Transverse colon (tissue), 4 donors: ENCODE results near the gene NFAM1. TPM values are rescaled to one million over a fixed set of nuclear protein-coding genes. Genes with fewer than 3 reads are reported as not detected.

Source experiments
- DNase-seq: peaks from one replicate; pipeline ENCODE4 v3.0.0-alpha.2; 2019
- H3K27ac ChIP-seq, 4 donors: fragments of 200-600 bp; sonication (generic); 2 replicates each; pipeline ENCODE4 v1.5.1; 2016 to 2018; ENCODE audit warnings: inconsistent platforms in 4 of 4
- H3K27me3 ChIP-seq: fragments of 200-600 bp; sonication (generic); 2 replicates; pipeline ENCODE4 v1.5.1; 2017; ENCODE audit warnings: inconsistent platforms
- H3K36me3 ChIP-seq, 4 donors: fragments of 200-600 bp; sonication (generic); 2 replicates each; pipeline ENCODE4 v1.5.1; 2017 to 2019; ENCODE audit warnings: inconsistent platforms in 4 of 4
- H3K4me1 ChIP-seq, 4 donors: fragments of 200-600 bp; sonication (generic); 2 replicates each; pipeline ENCODE4 v1.5.1; 2017 to 2020; ENCODE audit warnings: inconsistent platforms in 4 of 4
- H3K4me3 ChIP-seq, 4 donors: fragments of 200-600 bp; sonication (generic); 1 replicate in 1 of 4; 2 replicates in 3 of 4; pipeline versions ENCODE4 v1.5.1 to v1.6.1; 2017 to 2019; ENCODE audit warnings: inconsistent platforms in 4 of 4
- H3K9me3 ChIP-seq, 2 donors: fragments of 200-600 bp; sonication (generic); 2 replicates each; pipeline ENCODE4 v1.5.1; 2017 to 2019; ENCODE audit warnings: inconsistent platforms in 2 of 2
- EP300 ChIP-seq: sonication (generic); formaldehyde crosslinking; IDR thresholded peaks from one replicate; pipeline ENCODE4 v1.6.1; 2017; ENCODE audit warnings: antibody characterized with exemption, low read depth
- POLR2A ChIP-seq: fragments of 450-650 bp; IDR thresholded peaks from one replicate; pipeline ENCODE4 v1.6.1; 2016; ENCODE audit warnings: antibody characterized with exemption, mild to moderate bottlenecking, moderate library complexity
- POLR2AphosphoS5 ChIP-seq, 3 donors: sonication (generic); formaldehyde crosslinking; IDR thresholded peaks; one replicate each; pipeline ENCODE4 v1.6.1; 2016; ENCODE audit warnings: antibody characterized with exemption in 3 of 3
- WGBS, 2 donors: methylation state at CpG; one replicate each; pipeline ENCODE4 v1.1.5; 2018; ENCODE audit warnings: low coverage in 1 of 2; 5-methylcytosine and 5-hydroxymethylcytosine counted together
- in situ Hi-C, 4 donors: fragments of 200-750 bp; cut with MboI; loops; one replicate each; pipeline versions ENCODE4 v1.15.0 to v1.15.1; 2017; ENCODE audit warnings: low sequenced_read_pairs in 3 of 4, low pct_ligation_motif_present in 1 of 4, low pct_unique_long_range_greater_than_20kb in 1 of 4
- intact Hi-C: fragments of 100-400 bp; cut with DNase I; formaldehyde crosslinking; loops from one replicate; pipeline ENCODE4 v1.15.1; 2023; ENCODE audit warnings: low total_unique reads
- total RNA-seq, 4 donors: library from RNA; depleted of rRNA; stranded (reverse); fragments of >200 nt; gene quantifications; one replicate each; pipeline ENCODE4 v1.1.0, GENCODE V29; 2016
- TF ChIP-seq, protein P1 (sequence below), 5 experiments: fragments of 200-600 bp in 3 of 5; fragments of 450-650 bp in 2 of 5; sonication (generic) in 3 of 5; IDR thresholded peaks; 1 replicate in 2 of 5; 2 replicates in 3 of 5; pipeline ENCODE4 v1.5.1; 2016 to 2017; ENCODE audit warnings: antibody characterized with exemption in 5 of 5, inconsistent platforms in 3 of 5, mild to moderate bottlenecking in 2 of 5, moderate library complexity in 1 of 5

NFAM1 gene
- total RNA-seq, 4 donors from 2014 or later: 1.1 to 1.4 TPM; not detected in 2

DNA sequence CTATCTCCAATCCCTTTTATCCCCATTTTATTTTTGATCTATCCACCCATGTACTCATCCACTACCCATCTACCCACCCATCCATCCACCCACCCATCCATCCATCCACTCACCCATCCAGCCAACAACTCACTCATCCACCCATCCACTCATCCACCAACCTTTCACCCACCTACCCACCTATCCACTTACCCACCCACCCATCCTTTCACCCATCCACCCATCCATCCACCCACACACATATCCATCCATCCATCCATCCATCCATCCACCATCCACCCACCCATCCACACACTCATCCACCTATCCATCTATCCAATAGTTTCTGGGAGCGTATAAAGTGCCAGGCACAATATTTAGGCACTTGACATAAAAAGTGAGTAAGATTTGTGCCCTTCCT, 39.2 kb upstream of the NFAM1 start:
- in situ Hi-C loops: no loop called here
- WGBS, 2 donors: 91 to 100% methylated on average over 1 of the region's 1 CpG
- no peak for TF ChIP-seq EP300
- TF ChIP-seq, protein P1, sequence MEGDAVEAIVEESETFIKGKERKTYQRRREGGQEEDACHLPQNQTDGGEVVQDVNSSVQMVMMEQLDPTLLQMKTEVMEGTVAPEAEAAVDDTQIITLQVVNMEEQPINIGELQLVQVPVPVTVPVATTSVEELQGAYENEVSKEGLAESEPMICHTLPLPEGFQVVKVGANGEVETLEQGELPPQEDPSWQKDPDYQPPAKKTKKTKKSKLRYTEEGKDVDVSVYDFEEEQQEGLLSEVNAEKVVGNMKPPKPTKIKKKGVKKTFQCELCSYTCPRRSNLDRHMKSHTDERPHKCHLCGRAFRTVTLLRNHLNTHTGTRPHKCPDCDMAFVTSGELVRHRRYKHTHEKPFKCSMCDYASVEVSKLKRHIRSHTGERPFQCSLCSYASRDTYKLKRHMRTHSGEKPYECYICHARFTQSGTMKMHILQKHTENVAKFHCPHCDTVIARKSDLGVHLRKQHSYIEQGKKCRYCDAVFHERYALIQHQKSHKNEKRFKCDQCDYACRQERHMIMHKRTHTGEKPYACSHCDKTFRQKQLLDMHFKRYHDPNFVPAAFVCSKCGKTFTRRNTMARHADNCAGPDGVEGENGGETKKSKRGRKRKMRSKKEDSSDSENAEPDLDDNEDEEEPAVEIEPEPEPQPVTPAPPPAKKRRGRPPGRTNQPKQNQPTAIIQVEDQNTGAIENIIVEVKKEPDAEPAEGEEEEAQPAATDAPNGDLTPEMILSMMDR (IDR thresholded peaks at IDR 0.05): no peak
- no peak for TF ChIP-seq POLR2AphosphoS5 (IDR thresholded peaks at IDR 0.05)
- no peak for TF ChIP-seq POLR2A
- Histone ChIP-seq H3K4me1 (no peaks in the 10 kb centered on the region), H3K9me3 (no peaks in the 10 kb centered on the region), H3K36me3 (no peaks in the 10 kb centered on the region), H3K4me3 (no peak overlapping the region), H3K27me3 (no peaks in the 10 kb centered on the region), H3K27ac (no peak overlapping the region)
- intact Hi-C loops: no loop called here
- DNase-seq: no peak

DNA sequence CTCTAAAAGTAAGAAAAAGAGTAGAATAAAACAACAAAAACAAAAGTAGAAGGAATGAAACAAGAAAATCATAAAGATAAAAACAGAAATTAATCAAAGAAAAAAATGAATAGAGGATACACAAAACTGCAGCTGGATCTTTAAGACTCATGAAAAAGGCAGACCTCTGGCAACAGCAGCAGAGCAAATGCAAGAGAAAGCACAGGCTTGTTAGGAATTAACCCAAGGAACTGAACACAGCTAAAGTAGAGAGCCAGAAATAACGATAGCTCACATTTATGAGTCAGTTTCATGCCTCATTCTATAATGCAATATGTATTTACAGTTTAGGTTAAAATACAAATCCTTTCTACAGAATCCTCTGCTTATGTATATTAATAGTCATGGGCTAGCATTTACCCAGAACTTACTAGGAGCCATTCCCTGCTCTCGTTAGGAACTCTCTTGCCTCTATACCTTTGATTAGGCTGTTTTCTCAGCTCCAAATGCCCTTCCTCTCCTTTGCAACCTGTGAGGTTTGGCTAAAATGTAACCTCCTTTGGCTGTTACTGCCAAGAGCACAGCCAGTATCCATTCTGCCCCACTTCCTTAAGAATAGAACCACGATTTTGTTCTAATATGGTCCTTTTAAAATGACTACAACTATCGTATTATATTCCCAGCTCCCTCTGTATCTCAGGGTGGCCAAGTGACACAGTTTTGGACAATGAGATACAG, 38.3 kb upstream of the NFAM1 start:
- no peak for DNase-seq
- no peaks in the 10 kb centered on the region for H3K27me3 ChIP-seq
- H3K36me3 ChIP-seq: no peaks in the 10 kb centered on the region
- no peak overlapping the region for H3K27ac ChIP-seq
- in situ Hi-C loops: no loop called here
- 37 to 39% methylated on average over 4 of the region's 4 CpGs for WGBS, 2 donors
- H3K4me3 ChIP-seq: no peak overlapping the region
- intact Hi-C loops: no loop called here
- TF ChIP-seq, protein P1 (IDR thresholded peaks at IDR 0.05): no peak
- no peak for TF ChIP-seq POLR2A
- no peak for TF ChIP-seq POLR2AphosphoS5 (IDR thresholded peaks at IDR 0.05)
- TF ChIP-seq EP300: no peak
- H3K9me3 ChIP-seq: no peaks in the 10 kb centered on the region
- H3K4me1 ChIP-seq: no peaks in the 10 kb centered on the region

DNA sequence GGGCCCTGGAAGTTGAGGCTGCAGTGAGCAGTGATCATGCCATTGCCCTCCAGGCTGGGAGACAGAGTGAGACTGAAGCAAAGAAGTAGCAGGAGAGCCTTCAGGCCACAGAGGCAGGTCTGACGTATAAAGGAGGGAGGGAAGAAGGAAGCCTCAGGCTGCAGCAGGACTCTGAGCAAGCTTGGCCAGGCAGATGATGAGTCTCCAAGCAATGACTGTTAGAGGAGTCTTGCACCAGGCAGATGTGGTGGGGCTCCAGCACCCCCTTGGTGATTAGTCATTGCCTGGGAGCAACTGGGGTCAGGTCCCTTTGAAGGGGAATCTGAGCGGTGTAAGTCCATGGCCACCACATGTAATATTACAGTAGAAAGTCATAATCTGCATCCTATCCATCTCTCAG, 36.6 kb upstream of the NFAM1 start:
- DNase-seq: no peak
- Histone ChIP-seq H3K4me1 (no peaks in the 10 kb centered on the region), H3K9me3 (no peaks in the 10 kb centered on the region), H3K36me3 (no peaks in the 10 kb centered on the region), H3K4me3 (no peak overlapping the region), H3K27me3 (no peaks in the 10 kb centered on the region), H3K27ac (no peak overlapping the region)
- no peak for TF ChIP-seq POLR2AphosphoS5 (IDR thresholded peaks at IDR 0.05)
- no peak for TF ChIP-seq POLR2A
- TF ChIP-seq, protein P1 (IDR thresholded peaks at IDR 0.05): no peak
- no peak for TF ChIP-seq EP300
- WGBS, 2 donors: 82 to 90% methylated on average over 1 to 2 of the region's 2 CpGs
- in situ Hi-C loops (no loop called here), intact Hi-C loops (no loop called here)

DNA sequence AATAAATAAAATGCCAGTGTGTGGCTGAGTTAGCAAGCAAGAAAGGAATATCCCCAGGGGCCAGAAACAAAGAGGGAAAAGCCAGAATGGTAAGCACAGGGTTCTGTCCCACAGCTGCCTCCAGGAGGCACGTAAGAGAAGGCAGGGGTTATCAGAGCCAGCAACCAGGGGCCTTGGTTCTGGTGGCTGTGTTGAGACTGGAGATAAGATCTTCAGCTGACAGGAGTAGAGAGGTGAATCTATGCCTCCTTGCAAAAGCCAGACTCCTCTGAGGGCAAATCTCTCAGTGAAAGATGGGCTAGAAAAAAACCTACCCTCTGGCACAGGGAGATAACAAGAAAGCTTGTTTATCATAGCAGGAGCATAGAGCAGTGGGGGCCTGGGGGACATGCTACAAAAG, 29.8 kb upstream of the NFAM1 start:
- no peak overlapping the region for H3K27ac ChIP-seq
- in situ Hi-C loops: no loop called here
- TF ChIP-seq, protein P1 (IDR thresholded peaks at IDR 0.05): no peak
- TF ChIP-seq POLR2AphosphoS5 (IDR thresholded peaks at IDR 0.05): no peak
- no peak for TF ChIP-seq EP300
- TF ChIP-seq POLR2A: no peak
- intact Hi-C loops: no loop called here
- no peak overlapping the region for H3K4me3 ChIP-seq
- 33% methylated on average over 1 of the region's 1 CpG; no CpG with 5 or more reads in 1 of the 2 donors for WGBS, 2 donors
- no peaks in the 10 kb centered on the region for H3K9me3 ChIP-seq
- no peak for DNase-seq
- no peaks in the 10 kb centered on the region for H3K4me1 ChIP-seq
- peaks cover 17% of the 10 kb centered on the region for H3K27me3 ChIP-seq
- no peaks in the 10 kb centered on the region for H3K36me3 ChIP-seq
